Measurements from ENCODE around the gene SEPTIN2. TPM values are rescaled to one million over a fixed set of nuclear protein-coding genes. Genes with fewer than 3 reads are reported as not detected.

The SEPTIN2 gene
- total and polyA plus RNA-seq, 11 donors: 91.2 to 237 (median 199) TPM

DNA sequence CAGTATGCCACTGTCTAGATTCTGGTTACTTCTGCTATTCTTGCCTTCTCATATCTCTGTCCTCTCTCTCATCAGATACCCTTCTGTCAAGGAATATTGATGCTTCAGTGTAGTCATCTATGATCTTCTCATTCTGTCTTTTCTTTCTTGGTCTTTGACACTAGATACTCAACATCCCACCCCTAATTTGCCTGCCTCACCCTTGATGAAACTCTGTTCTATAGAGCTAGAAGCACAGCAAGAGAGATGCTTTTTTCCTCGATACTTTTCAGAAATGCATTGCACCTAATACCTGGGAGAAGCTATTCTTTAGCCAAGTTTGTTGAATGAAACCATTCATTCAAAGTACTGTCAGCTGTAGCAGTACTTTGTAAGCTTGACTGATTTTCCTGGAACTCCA lies 9.5 kb downstream of the SEPTIN2 start:
- Histone ChIP-seq H3K4me1 (peaks cover 6 to 52% (median 34%) of the 10 kb centered on the region in 12 donors), H3K27me3 (no peaks in the 10 kb centered on the region), H3K4me3 (no peak overlapping the region), H3K27ac (no peak overlapping the region), H3K36me3 (peaks cover 0 to 58% (median 42%) of the 10 kb centered on the region in 9 donors), H3K9me3 (no peaks in the 10 kb centered on the region)
- TF ChIP-seq POLR2A (IDR thresholded peaks at IDR 0.05): no peak
- TF ChIP-seq, protein P1, sequence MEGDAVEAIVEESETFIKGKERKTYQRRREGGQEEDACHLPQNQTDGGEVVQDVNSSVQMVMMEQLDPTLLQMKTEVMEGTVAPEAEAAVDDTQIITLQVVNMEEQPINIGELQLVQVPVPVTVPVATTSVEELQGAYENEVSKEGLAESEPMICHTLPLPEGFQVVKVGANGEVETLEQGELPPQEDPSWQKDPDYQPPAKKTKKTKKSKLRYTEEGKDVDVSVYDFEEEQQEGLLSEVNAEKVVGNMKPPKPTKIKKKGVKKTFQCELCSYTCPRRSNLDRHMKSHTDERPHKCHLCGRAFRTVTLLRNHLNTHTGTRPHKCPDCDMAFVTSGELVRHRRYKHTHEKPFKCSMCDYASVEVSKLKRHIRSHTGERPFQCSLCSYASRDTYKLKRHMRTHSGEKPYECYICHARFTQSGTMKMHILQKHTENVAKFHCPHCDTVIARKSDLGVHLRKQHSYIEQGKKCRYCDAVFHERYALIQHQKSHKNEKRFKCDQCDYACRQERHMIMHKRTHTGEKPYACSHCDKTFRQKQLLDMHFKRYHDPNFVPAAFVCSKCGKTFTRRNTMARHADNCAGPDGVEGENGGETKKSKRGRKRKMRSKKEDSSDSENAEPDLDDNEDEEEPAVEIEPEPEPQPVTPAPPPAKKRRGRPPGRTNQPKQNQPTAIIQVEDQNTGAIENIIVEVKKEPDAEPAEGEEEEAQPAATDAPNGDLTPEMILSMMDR (IDR thresholded peaks at IDR 0.05): no peak
- DNase-seq (no peak), ATAC-seq (no peak)
- intact Hi-C loops (cut with DNase I): no loop called here
- WGBS, 4 donors: 96 to 98% (median 97%) methylated on average over 1 of the region's 1 CpG

DNA sequence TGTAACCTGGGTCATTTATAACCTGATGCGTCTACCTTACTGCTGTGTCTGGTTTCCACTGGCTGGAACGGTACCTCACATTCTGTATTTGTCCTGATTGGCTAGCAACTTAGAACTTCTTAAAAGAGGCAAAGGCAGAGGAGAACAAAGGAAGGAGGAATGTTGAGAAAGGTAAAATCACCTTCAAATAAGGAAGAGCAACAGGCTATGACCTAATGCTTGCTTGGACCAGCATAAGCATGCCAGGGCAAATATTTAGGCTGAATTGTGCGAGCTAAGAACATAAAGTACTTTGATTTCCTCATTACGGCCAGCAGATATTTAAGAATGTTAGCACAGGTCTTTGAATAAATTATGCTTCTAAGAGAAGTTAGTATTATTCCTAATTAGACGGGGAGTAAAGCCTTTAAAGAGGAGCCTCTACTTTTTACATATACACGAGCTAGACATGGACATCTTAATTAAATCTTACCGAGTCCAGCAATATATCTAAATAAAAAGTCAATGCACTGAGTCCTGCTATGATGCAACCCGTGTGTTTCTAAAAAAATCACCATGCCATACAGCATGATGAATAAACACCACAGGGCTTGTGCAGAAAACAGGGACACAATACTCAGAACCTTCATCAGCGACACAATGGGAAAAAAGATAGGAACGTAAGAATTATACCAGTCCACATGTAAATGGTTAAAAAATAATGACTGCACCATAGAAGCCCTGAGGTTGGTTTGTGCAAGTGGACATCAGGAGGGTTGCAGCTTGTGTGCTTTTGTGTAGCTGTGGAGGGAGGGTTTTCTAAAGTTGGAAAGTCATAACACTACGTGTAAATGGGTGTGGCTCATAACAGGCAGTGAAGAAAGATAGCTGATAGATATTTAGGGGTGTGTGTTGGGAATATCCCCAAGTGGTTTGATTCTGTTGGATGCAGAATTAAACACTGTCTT lies 14.2 kb downstream of the SEPTIN2 start:
- intact Hi-C loops (cut with DNase I): no loop called here
- H3K36me3 ChIP-seq: peaks cover 0 to 86% (median 56%) of the 10 kb centered on the region in 9 donors
- H3K27me3 ChIP-seq: no peaks in the 10 kb centered on the region
- no peaks in the 10 kb centered on the region for H3K9me3 ChIP-seq
- H3K4me1 ChIP-seq: peaks cover 0 to 6% (median under 1%) of the 10 kb centered on the region in 12 donors
- H3K27ac ChIP-seq: no peak overlapping the region
- DNase-seq: no peak
- H3K4me3 ChIP-seq: no peak overlapping the region
- TF ChIP-seq, protein P1 (IDR thresholded peaks at IDR 0.05): no peak
- ATAC-seq: no peak
- 88 to 92% (median 92%) methylated on average over 11 of the region's 11 CpGs for WGBS, 4 donors

DNA sequence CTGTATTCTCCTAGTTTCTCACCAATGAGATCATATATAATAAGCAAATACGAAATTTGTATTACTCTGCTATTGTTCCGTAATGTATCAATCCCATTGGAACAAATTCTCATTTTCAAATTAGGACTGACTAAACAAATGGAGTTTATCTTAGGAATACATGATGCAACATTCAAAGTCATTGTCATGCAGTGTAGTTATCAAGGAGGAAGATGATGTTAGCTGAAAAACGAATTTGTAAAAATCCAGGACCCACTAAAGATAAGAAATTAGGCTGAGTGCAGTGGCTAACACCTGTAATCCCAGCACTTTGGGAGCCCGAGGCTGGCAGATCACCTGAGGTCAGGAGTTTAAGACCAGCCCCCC lies 14.9 kb downstream of the SEPTIN2 start:
- Histone ChIP-seq H3K4me1 (no peaks in the 10 kb centered on the region), H3K4me3 (no peak overlapping the region), H3K27me3 (no peaks in the 10 kb centered on the region), H3K27ac (no peak overlapping the region), H3K9me3 (no peaks in the 10 kb centered on the region), H3K36me3 (peaks cover 0 to 86% (median 56%) of the 10 kb centered on the region in 9 donors)
- no peak for TF ChIP-seq POLR2A (IDR thresholded peaks at IDR 0.05)
- TF ChIP-seq, protein P1 (IDR thresholded peaks at IDR 0.05): no peak
- ATAC-seq: no peak
- no peak for DNase-seq
- WGBS, 4 donors: 82 to 92% (median 89%) methylated on average over 4 of the region's 4 CpGs
- intact Hi-C loops (cut with DNase I): no loop called here

DNA sequence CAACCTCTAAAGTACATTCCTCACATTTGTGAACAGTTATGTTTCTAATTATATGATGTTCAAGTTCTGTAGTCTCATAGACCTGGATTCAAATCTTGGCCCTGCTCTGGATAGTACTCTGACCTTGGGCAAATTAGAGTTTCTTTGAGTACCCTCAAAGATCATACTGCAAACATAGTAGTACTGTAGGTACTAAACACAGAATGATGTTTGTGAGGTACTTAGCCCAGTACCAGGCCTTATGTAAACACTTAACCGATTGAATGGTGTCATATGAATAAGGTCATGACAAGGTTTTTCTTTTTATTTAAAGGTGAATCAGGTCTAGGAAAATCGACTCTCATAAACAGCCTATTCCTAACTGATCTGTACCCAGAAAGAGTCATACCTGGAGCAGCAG lies 19.1 kb downstream of the SEPTIN2 start:
- no peaks in the 10 kb centered on the region for H3K27me3 ChIP-seq
- ATAC-seq (no peak), DNase-seq (no peak)
- TF ChIP-seq, protein P1 (IDR thresholded peaks at IDR 0.05): no peak
- no peak for TF ChIP-seq POLR2A (IDR thresholded peaks at IDR 0.05)
- no peak overlapping the region for H3K4me3 ChIP-seq
- no peak overlapping the region for H3K27ac ChIP-seq
- H3K4me1 ChIP-seq: peaks cover 0 to 8% (median 0%) of the 10 kb centered on the region in 12 donors
- 83 to 93% (median 90%) methylated on average over 2 of the region's 2 CpGs for WGBS, 4 donors
- no peaks in the 10 kb centered on the region for H3K9me3 ChIP-seq
- peaks cover 0 to 82% (median 59%) of the 10 kb centered on the region in 9 donors for H3K36me3 ChIP-seq
- intact Hi-C loops (cut with DNase I): no loop called here

Measured in heart left ventricle (tissue), 16 donors.